Measurements from ENCODE around the gene RTN4R.
"Not testable (repeated sequence)": the region's sequence is repeated elsewhere in the genome, so short reads cannot be mapped to it uniquely, and the experiment has no call there.

RTN4R gene

DNA sequence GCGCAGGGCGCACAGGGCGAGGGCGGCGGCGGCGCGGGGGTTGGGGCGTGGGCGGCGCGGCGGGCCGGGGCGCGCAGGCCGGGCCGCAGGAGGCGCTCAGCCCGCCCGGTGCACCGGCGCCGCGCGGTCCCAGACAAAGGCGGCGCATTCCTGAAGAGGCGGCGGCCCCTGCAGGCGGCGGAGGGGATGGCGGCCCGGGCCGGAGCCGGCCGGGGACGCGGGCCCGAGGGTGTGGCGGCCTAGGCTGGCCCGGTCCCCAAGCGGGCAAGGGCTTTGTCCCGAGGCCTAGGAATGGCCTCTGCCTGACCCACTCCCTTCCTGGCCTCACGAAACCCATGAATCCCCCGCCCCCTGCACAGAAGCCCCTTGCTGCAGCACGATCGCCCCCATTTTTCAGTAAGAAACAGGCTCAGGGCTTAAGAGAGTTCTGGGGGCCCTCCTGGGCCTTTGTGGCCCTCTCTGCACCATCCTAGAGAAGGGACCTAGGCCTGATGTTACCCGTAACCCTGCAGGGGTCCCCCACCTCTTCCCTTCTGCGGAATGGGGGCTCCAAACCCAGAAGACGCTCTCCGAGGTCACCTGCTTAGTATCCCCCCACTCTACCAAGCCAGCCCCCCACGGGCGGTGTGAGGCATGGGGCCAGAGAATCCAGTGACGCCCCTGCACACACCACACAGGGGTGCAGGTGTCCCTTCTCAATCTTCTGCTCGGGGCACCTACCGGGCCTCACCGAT is at the start of gene RTN4R:
RTN4R (minus strand) TSS at position 40 of the 734 bp plus-strand sequence. CDS start 226 bp downstream, outside the sequence.
- DNase-seq, result peak; percentile 59

DNA sequence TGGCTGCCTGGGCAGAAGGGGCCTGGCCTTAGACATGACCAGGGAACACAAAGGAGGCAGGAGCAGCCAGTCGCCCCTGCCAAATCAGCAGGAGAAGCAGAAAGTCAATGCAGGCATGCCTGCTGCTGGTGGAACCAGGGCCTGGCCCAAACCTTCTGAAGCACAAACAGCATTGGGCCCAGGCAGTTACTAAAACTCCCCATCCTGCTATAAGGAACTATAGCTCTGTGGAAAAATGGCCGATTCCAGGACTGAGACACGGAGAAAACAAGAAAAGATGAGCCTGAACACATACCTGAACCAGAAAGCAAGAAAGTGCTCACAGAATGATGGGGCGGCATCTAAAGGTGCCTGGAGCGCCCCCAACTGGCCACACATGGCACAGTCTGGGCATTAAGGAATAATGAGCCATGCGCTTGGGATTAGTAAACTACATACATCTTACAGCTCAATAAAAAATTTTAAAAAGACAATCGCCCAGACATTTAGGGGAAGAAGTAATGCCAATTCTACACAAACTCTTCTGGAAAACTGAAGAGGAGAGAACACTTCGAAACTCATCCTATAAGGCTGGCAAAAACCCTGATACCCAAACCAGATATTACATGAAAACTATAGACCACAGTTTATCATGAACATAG is 49.4 kb upstream of the RTN4R start:
- peak; percentile 56 for DNase-seq

DNA sequence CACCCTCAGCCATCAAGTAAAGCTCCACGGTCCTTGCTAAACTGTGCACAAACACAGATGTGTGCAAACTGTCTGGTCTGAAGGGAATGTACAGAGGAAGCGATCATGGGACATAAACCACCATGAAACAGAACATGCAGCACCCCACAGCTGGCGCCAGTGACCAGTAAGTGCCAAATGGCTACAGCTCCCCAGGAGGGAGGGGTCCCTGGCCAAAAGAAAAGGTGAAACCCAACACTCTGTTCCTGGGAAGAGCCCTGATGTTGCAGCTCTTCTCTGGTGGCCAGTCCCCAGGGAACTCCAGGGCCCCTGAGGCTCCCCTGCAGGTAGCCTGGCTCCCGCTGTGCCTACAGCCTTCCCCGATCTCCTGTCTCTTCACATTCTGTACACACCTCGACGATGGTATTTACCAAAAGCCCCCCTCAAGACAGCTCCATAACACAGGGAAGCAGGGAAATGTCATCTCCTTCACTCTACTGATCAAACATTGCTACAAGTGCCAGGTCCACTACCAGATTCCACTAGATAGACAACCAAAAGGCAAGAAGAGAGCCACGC is 48.8 kb upstream of the RTN4R start:
- DNase-seq, result no peak

DNA sequence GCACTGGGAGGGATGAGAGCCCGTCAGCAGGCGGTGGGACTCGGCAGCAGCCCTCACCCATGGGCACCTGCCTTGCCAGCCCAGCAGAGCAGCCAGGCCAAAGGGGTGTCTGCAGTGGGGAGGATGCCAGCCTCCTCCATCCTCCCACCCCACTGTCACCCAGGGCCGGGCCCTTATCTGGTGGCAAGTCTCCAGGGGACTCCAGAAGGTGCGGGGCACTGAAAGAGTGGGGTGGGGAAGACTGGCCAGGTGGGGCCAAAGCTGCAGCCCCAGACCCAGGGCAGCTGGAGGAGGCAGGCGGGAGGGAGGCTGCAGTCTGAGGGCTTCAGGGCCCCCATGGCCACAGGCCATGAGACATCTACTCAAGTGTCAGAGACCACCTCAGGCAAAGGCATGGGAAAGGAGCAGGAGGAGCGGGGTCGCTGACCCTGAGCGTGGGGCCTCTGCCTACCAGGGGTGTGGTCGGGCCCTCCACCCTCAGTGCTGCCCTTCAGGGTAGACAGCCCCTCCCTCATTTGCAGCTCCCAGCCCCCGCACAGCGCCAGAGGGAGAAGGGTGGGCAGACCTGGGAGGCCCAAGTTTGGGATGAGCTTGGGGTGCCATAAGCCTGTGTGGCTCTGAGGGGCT is 48.2 kb upstream of the RTN4R start:
- DNase-seq, result no peak

DNA sequence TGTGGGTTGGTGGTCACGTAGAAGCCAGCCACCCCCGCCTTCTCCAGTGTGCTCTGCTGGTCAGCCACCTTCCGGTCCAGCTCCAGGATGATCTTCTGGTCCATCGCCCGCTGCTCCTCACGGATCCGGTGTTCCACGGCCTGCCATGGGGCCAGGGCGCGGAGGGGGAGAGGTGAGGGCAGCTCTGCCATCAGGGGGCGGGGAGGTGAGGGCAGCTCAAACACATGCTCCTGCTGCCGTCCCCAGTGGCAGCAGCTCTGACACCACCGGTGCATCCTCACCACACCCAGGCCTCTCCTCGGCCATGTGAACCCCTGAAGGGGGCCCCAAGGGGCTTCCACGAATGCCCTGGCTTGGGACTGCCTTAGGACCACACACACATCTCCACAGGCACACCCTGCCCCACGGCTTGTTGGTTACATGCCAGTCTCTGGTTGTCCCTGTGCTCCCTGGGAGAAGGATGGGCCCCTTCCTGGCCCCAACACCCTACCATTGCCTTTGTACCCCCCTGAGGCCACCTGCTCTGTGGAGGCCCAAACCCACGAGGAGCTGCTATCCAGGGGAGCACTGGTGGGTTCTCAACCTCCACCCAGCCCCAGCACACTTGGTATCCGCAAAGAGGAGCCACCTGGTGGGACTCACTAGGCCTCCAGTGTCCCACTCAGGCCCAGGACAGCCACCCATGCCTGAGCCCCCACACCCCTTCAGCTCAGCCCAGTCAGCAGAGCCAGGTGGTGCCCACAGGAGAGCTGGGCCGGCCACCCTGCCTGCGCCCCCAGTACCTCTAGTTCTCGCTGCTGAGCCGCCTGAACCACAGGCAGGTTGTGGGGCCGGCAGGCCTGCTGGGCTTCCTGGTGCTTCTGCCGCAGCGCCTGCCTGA is 47.5 kb upstream of the RTN4R start:
- no peak for DNase-seq

DNA sequence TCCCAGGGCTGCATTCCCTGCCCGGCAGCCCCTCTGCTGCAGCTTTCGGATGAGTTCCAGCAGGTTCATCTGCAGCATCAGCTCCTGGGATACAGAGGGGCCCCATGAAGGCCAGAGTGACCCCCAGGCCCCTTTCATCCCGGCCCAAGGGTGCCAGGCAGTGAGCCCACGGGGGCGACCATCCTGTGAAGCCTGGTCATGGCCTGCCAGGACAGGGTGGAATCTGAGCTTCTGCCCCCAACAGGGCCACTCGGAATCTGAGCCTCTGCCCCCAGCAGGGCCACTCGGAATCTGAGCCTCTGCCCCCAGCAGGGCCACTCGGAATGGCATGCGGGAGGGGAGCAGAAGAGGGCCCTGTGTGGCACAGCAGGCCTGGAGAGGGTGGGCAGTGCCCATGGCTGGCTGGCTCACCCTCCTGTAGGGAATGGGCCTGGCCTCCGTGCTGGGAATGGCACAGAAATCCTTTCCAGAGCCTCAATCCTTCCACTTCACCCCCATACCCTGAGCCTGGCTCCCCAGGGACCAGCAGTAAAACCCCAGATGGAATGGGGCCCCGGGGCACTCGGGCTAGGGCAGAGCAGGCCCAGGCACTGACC is 46.7 kb upstream of the RTN4R start:
- not testable (repeated sequence) for DNase-seq

DNA sequence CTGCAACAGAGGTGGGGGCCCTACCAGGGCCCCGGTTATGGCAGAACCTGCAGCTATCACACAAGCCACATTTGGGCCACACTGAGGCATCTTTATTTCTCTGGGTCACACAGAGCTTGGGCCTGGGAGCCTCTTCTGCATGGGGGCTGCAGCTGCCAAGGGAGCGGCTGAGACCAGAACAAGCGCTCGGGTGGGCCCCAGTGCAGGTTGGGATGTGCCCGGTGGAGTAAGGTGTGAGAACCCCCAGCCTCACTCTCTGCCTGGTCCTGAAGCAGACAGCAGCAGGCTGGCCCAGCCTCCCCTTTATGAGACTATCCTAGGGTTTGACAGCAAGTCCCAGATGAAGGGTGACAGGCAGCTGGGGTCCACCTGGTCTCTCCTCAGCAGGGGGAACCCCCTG is 46.1 kb upstream of the RTN4R start:
- not testable (repeated sequence) for DNase-seq

DNA sequence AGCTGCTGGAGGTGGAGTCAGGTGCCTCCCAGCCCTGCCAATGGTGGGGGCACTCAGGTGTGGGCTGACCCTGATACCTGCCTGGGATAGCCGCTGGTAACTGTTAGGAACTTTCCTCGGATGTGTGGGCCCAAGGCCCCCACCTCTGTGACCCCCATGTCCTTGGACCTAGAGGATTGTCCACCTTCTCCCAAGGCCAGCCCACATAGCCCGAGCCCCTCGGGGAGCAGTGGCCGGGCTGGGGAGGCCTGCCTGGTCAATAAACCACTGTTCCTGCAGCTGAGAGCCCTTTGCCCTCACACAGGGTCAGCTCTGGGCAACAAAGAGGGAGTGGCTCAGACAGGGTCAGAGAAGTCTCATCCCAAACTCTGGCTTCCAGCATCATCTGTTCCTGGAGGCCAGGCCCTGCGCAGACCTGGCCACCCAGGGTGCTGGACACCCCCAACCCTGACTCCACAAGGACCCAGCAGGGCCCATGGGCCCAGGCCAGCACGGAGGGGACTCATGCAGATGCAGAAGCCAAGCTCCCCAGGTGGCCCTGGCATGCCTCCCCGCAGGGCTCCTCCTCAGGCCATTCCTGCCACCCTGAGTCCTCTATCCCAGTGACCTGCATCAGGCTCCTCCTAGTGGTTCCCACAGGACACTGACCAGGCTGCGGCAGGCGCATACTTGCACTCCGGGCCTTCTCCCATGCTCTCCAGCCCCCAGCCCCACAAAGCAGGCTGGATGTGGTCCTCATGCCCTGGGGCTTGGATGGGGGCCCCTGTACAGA is 45.4 kb upstream of the RTN4R start:
- not testable (repeated sequence) for DNase-seq

DNA sequence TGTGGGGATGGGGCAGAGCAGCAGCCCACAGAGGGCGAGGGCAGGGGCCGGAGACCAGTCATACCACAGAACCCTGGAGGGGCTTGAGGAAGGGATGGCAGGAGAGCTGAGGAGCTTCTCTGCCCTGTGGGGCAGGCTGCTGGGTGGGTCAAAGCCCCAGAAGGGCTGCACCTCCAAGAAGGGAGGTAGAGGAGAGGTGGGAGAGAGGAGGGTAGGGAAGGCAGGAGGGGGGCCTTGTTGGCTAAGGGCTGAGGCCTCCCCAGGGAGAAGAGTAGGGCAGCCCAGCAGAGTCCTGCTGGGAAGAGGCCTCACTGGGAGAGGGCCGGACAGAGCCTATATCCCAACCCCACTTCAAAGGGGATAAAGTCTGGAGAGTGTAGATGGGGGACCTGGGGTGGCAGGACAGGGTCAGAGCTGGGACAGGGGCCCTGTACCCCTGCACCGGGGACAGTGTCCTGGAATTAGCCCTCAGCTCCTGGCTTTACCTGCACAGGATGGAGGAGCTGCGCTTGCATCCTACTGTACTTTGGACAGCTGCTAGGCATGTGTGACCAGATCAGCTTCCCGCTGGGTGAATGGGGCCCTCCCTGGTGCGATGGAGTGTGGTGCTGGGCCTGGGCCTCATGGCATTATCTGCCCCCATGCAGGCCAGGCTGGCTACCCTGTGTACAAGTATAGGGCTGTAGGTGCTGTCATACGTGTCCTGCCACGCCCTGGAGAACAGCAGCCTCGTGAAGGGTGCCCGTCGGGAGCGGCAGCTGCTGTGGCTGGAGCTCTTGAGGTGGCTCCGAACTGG is 44.5 kb upstream of the RTN4R start:
- no peak for DNase-seq

DNA sequence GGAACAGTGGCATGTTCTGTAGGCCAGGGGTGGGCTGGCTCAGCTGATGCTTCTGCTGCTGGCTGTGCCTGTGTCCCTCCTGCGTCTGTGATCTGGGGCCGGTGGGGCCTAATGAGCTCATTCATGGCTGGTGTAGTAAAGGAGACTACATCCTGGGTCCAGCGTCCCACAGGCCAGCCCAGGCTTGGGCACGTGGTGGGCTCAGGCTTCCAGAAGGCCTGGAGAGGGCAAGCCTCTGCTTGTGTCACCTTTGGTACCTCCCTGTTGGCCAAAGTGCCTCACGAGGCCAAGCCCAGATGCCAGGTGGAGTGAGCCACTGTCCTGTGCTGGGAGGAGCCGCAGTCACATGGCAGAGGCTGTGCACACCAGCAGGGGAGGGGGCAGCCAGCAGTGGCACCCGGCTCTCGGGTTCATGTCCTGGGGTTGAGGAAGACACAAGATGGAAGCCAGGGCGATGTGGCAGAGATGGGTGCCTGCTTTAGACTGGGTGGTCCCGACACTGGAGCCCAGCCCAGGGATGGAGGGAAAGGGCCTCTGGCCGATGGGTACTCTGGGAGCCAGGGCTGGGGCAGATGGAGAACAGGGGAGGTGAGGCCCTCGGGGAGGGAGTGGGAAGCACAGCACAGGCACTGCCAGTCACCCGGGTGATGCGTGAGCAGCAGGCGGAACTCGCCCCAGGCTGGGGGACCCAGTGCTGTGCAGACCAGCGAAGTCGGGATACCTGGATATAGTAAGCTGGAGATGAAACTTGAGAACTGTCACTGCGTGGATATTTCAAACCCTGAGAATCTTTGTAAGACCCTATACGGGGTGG is 43.3 kb upstream of the RTN4R start:
- not testable (repeated sequence) for DNase-seq

DNA sequence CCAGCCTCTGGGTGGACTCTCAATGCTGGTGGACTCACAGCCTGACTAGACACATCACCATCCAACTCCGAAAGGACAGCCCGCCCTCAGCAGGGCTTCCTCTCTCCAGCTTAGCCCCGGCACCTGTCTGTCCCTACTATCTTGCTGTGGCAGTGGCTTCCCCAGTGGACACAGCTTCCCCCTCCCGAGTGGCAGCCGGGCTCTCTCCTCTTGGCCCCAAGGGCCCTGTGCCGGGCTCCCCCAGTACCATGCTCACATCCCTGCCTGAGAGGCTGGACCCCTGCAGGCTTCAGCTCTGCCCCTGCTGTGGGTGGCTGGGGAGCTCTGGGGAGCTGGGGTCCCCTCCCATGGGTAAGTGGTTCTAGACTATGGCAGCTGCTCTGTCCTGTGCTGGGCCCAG is 42.7 kb upstream of the RTN4R start:
- DNase-seq, result not testable (repeated sequence)

DNA sequence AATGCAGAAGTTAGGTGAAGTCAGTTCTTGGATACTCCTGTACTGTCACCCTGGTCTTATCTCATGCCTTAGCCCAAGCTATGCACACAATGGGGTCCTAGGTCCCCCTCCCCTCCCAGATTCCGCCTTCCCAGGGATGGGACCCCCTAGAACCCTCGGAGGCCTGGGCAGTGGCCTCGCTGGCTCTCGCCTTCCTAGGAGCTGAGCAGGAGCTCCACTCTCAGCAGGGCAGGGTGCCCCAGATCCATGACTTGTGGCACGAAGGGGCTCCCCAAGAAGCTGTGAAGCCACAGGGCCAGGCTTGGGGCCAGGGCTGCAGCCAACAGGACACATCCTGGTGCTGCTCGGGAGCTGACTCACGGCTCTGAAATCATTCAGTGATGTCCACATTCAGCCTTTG is 42.1 kb upstream of the RTN4R start:
- DNase-seq, result not testable (repeated sequence)

DNA sequence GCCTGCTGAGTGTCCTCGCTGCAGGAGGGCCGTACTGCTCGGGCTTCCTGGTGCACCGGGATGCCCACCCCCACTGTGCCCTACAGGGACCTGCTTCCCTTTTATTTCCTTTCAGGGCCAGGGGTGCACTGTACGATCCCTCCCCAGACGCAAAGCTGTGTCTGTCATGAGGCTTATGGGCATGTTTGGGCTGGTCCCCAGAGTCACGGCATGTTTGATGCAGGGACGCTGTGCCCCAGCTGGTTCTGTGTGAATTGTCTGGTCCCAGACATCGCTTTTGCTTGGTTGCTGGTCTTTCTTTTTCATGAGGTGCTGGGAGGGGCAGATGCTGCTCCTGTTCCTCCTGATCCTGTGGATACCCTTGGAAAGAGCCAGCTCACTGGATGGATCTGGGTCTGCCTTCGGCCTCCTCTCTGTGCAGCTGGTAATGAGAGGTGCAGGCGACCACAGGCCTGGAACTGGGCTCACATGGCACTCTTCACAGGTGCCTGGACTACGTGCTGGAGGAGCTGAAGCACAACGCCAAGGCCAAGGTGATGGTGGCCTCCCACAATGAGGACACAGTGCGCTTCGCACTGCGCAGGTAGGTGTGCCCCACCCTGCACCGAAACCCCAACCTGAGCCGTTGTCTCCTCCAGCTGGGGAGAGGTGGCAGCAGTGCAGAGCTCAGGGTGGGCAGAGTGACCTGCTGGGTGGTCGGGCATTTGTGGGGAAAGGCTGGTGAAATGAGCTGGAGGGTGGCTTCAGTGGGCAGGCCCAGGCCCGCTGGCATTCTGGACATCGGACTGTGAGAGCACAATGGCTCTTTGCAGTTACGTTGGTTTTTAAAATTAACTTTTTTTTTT is 40.9 kb upstream of the RTN4R start:
- DNase-seq, result not testable (repeated sequence)

DNA sequence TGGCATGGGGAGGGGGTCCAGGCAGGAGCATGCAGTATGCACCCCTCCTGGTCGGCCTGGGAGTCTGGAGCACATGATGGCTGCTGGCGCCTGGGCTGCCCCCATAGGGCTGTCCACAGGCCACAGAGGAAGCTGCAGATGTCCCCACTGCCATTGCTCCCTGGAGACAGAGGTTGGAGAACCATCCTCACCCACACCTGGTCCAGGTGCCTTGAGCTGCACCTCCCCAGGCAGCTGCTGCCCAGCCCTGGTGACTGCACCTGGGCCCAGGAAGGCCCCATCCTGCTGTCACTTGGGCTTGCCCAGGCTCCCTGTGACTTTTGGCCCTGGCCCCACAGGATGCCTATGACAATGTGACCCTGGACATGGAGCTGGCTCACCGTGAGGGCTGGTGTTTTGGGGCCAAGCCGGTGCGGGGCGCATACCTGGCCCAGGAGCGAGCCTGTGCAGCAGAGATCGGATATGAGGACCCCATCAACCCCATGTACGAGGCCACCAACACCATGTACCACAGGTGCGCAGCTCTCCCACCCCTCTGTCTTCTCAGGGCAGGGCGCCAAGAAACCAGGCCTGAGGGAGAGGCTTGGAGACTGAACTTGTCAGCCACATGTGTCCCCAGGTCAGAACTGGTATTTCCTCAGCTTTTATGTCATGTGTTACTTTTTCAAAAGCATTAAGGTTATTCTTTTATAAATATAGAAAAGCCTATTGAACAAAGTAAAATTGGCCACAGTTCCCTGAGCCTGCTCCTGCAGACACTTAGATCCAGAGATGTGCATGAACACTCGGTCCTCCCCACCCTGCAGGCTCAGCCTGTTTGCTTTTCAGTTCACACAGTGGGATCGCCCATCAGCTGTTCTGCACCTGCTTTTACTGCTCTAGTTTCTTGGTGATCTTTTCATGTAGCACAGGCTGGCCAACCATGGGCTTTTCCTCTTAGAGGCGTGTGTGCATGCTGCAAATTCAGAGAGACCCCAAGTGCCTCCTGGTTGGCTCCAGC is 39.6 kb upstream of the RTN4R start:
- DNase-seq, result not testable (repeated sequence)

DNA sequence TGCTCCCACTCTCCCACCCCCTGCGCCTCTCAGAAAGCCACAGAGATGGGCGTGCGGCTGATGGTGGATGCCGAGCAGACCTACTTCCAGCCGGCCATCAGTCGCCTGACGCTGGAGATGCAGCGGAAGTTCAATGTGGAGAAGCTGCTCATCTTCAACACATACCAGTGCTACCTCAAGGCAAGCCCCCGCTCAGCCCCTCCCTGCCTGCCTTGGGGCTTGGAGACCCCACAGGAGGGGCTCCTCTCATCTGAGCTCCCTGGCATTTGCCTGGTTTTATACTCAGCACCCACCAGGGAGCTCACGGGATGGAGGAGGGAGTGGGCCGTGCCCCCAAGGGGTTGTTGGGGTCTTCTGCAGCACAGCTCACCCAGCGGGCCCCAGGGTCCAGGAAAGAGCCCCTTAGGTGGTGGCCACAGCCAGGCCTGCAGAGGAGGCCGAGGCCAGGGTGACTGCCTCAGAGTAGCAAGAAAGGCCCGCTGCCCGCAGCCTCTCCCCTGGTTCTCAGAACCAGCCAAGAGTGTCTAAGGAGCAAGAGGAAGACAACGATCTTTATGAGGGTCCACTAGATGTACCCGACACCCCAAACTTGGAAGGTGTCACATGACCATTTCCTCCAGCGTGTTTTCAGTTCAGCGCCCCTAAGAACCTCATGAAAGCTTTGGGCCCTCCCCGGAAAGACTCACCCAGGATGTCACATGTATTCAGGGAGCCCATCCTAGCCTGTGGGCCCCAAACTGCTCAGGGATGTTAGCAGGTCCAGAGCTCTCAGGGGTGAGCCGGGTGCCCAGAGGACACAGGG is 38.7 kb upstream of the RTN4R start:
- not testable (repeated sequence) for DNase-seq

DNA sequence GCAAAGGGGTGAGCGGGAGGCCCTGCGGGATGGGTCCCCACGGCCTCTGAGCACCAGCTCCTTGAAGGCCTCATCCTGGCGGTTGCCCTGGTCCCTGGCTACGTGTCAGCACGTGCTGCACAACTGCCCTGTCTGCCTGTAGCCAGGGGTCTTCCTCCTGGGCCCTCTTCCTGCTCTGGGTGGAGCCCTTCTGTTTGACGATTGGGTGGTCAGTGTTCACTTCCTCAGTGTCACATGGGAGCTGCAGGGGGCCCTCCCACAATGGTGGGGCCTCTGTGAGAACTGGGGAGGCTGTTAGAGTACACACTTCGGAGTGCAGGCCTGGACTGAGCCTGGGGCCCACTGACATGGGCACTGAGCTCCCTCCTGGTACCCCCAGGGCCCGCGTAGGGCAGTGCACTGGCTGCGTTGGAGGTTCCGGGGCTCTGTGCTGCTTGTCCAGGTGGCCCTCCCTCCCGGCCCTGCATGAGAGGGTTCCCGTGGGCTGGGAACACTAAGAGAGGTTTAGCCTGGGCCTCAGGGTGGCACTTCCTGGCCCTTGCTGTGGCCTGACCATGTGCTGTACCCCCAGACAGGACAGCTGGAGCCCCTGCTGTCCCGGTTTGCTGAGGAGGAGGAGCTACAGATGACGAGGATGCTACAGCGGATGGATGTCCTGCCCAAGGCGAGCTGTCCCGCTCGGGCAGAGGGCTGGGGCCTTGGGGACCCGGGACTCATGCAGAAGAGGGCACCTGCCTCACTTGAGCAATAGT is 38.0 kb upstream of the RTN4R start:
- no peak for DNase-seq

Data from CD4-positive, alpha-beta T cell treated with Interleukin-21 for 1 hour (primary cell).